ENCODE measurements around the gene METTL24. TPM values are rescaled to one million over a fixed set of nuclear protein-coding genes. Genes with fewer than 3 reads are reported as not detected.
A peak's percentile ranks its signal among the peaks of the same experiment; 100 is the strongest.

Gene METTL24
- total and polyA plus RNA-seq, 2 of the 13 experiments (the other 11 are each of a cell fraction or from before 2014, with no cell fraction given), result not detected

DNA sequence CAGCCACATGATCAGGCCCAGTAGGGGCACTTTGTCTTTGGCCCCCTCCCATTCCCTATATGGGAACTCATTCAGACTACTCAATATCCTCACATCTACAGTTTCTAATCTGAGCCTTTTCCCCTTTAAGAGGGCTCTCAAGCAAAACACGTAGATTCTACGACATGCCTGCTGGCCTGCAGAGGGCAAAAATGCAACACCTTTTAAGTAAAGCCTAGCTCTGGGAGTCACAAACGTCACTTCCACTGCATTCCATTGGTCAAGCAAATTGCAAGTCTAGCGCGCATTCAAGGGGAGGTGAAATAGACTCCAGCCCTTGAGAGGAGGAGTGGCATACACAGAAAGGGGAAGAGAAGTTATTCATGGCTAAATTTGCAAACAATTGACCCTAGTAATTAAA, 107.3 kb downstream of the METTL24 start:
- FAIRE-seq (no peak), ATAC-seq (peak; percentile 54; the same call in 2 of the 3 replicates), DNase-seq (ENCODE audit: low spot score) (peak; percentile 19)
- CTCF ChIA-PET (ENCODE audit: low intra/inter-chr PET ratio, low total read pairs), result no interaction called here
- Histone ChIP-seq H3K4me3 (replicated peaks in 1 of 3; ENCODE audit: insufficient read depth in 1 of 3, low read depth in 2 of 3, low read length in 3 of 3) (no peak overlapping the region), H3K4me2 (ENCODE audit: low read depth, low read length) (no peak overlapping the region), H3K4me1 (ENCODE audit: insufficient read depth, low read length) (peaks cover 11% of the 10 kb centered on the region), H3K9me3 (ENCODE audit: low read length) (no peaks in the 10 kb centered on the region), H3K36me3 (replicated peaks in 1 of 2; ENCODE audit: control insufficient read depth in 1 of 2, insufficient read depth in 2 of 2, low read length in 2 of 2) (no peaks in the 10 kb centered on the region), H3K27ac (ENCODE audit: extremely low read length, insufficient read depth, low read length) (no peak overlapping the region), H3K79me2 (ENCODE audit: insufficient read depth, low read length) (no peaks in the 10 kb centered on the region), H2AFZ (ENCODE audit: low read length) (no peak overlapping the region), H3K27me3 (ENCODE audit: control insufficient read depth in 1 of 2, insufficient read depth in 2 of 2, low read length in 2 of 2) (no peaks in the 10 kb centered on the region), H4K20me1 (ENCODE audit: insufficient read depth, low read length) (no peaks in the 10 kb centered on the region), H3K9ac (ENCODE audit: insufficient read depth, low read depth, low read length) (no peak overlapping the region)
- POLR2A ChIA-PET, result no interaction called here
- TF ChIP-seq, protein P1, sequence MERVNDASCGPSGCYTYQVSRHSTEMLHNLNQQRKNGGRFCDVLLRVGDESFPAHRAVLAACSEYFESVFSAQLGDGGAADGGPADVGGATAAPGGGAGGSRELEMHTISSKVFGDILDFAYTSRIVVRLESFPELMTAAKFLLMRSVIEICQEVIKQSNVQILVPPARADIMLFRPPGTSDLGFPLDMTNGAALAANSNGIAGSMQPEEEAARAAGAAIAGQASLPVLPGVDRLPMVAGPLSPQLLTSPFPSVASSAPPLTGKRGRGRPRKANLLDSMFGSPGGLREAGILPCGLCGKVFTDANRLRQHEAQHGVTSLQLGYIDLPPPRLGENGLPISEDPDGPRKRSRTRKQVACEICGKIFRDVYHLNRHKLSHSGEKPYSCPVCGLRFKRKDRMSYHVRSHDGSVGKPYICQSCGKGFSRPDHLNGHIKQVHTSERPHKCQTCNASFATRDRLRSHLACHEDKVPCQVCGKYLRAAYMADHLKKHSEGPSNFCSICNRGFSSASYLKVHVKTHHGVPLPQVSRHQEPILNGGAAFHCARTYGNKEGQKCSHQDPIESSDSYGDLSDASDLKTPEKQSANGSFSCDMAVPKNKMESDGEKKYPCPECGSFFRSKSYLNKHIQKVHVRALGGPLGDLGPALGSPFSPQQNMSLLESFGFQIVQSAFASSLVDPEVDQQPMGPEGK (CRISPR knock-in tag; IDR thresholded peaks at IDR 0.05), result no peak
- TF ChIP-seq, protein P2, sequence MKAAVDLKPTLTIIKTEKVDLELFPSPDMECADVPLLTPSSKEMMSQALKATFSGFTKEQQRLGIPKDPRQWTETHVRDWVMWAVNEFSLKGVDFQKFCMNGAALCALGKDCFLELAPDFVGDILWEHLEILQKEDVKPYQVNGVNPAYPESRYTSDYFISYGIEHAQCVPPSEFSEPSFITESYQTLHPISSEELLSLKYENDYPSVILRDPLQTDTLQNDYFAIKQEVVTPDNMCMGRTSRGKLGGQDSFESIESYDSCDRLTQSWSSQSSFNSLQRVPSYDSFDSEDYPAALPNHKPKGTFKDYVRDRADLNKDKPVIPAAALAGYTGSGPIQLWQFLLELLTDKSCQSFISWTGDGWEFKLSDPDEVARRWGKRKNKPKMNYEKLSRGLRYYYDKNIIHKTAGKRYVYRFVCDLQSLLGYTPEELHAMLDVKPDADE (CRISPR knock-in tag; IDR thresholded peaks at IDR 0.05), result no peak
- TF ChIP-seq STAG1 (CRISPR knock-in tag; IDR thresholded peaks at IDR 0.05) (peak; percentile 41), CEBPZ (IDR thresholded peaks at IDR 0.05; ENCODE audit: low read length) (no peak), TMF1 (CRISPR knock-in tag; IDR thresholded peaks at IDR 0.05; ENCODE audit: low read depth) (no peak)
- TF ChIP-seq, protein P3, sequence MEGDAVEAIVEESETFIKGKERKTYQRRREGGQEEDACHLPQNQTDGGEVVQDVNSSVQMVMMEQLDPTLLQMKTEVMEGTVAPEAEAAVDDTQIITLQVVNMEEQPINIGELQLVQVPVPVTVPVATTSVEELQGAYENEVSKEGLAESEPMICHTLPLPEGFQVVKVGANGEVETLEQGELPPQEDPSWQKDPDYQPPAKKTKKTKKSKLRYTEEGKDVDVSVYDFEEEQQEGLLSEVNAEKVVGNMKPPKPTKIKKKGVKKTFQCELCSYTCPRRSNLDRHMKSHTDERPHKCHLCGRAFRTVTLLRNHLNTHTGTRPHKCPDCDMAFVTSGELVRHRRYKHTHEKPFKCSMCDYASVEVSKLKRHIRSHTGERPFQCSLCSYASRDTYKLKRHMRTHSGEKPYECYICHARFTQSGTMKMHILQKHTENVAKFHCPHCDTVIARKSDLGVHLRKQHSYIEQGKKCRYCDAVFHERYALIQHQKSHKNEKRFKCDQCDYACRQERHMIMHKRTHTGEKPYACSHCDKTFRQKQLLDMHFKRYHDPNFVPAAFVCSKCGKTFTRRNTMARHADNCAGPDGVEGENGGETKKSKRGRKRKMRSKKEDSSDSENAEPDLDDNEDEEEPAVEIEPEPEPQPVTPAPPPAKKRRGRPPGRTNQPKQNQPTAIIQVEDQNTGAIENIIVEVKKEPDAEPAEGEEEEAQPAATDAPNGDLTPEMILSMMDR (CRISPR knock-in tag; IDR thresholded peaks at IDR 0.05), result peak; percentile 20; the same call in 1 of the 2 replicates
- in situ Hi-C loops (cut with HindIII; ENCODE audit: extremely low pct_ligation_motif_present, low pct_unique_long_range_greater_than_20kb) (no loop called here), intact Hi-C loops (cut with micrococcal nuclease; ENCODE audit: unreplicated experiment) (no loop called here)
- BruUV-seq (replicated peaks), result no TSS peak
- 2% methylated on average over 5 of the region's 5 CpGs for WGBS (ENCODE audit: low lambda C conversion rate)

Data from HepG2 (cell line).